ENCODE results near the gene PNKD.

The PNKD gene

DNA sequence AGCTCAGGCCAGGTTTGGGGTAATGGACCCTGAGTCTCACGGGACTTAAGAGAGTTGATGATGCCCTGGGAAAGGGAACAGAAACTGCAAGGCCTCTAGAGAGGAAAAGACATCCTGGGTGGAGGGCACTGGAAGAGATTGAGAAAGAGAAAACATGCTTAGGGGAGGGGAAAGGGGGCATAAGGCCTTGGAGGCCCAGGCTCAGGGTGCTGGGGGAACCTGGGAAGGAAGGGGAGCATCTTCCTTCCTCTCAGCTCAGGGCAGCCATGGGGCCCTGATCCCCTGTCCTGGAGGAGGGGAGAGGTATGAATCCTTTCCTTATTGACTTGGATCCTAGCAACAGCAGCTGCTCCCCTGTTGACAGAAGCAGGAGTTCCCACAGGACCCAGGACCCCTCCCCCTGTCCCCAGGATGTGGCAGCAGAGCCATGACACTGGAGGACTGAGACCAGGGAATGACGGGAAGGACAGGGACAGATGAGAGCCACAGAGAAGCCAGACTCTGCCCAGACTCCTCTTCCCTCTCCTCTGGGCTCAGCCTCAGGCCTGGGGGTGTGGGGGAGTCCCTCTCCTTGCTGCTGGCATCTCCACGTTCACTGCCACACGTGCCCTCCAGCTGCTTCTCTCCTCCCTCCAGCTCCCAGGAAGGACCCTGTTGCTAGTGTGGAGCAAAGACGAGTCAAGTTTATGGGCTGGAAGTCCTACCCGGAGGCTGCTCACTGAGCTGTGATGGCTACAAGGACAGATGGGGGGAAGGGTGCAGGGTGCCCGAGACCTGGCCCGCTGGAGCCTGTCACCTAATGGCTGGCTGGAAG is 8.7 kb upstream of the PNKD start:
- TF ChIP-seq CTCF (IDR thresholded peaks at IDR 0.05; ENCODE audit: insufficient read depth, missing control alignments): no peak
- FAIRE-seq: no peak
- DNase-seq (ENCODE audit: insufficient read length, low spot score): no peak

GRCh38 chr2:218262237-218262600 is 8.1 kb upstream of the PNKD start:
- no peak for DNase-seq (ENCODE audit: insufficient read length, low spot score)
- no peak for TF ChIP-seq CTCF (IDR thresholded peaks at IDR 0.05; ENCODE audit: insufficient read depth, missing control alignments)
- no peak for FAIRE-seq

DNA sequence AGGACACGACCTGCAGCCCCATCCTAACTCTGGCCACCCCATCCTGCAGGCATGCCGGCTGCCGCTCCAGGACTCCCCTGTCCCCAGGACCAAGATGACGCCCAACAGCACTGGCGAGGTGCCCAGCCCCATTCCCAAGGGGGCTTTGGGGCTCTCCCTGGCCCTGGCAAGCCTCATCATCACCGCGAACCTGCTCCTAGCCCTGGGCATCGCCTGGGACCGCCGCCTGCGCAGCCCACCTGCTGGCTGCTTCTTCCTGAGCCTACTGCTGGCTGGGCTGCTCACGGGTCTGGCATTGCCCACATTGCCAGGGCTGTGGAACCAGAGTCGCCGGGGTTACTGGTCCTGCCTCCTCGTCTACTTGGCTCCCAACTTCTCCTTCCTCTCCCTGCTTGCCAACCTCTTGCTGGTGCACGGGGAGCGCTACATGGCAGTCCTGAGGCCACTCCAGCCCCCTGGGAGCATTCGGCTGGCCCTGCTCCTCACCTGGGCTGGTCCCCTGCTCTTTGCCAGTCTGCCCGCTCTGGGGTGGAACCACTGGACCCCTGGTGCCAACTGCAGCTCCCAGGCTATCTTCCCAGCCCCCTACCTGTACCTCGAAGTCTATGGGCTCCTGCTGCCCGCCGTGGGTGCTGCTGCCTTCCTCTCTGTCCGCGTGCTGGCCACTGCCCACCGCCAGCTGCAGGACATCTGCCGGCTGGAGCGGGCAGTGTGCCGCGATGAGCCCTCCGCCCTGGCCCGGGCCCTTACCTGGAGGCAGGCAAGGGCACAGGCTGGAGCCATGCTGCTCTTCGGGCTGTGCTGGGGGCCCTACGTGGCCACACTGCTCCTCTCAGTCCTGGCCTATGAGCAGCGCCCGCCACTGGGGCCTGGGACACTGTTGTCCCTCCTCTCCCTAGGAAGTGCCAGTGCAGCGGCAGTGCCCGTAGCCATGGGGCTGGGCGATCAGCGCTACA is 7.4 kb upstream of the PNKD start:
- FAIRE-seq: no peak

DNA sequence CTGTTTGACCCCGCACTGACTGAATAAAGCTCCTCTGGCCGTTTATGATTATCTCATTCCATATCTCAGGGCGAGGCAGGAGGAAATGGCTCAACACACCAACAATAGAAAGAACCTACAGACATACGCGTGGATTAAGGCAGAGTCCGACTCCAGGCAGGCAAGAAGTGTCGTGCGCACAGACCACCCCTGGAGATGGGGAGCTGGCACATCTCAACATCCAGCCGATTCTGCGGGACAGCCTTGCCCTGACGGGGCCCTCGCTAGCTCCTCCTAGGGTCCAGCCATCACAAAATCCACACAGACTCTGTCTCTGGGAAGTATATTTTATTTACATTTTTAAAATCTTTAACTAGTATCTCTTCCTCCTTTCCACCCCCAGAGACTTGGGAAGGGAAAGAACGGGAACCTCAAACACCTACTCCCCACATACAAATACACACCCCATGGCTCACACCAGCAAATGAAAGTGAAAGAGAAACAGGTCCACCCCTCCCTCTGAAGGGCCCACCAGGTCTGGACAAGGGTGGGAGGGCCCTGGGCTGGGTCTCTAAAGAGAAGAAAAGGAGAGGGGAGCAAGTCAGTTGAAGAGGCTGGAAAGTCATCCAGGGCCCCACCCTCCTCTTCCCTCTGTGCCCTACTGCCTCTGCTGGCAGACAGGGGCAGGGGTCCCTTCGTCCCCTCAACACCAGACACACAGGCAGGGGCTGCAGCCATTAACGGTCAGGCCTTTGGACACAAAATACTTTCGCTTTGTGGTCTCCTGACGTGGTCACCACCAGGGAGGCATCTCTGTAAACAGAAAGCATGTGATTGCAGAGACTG is 6.3 kb upstream of the PNKD start:
- FAIRE-seq: no peak

More for the DNA sequence above, 7.4 kb upstream of the PNKD start:
- no peak for DNase-seq (ENCODE audit: insufficient read length, low spot score)
- no peak for TF ChIP-seq CTCF (IDR thresholded peaks at IDR 0.05; ENCODE audit: insufficient read depth, missing control alignments)

GRCh38 chr2:218264773-218265561 is 5.4 kb upstream of the PNKD start:
- FAIRE-seq (no peak), DNase-seq (ENCODE audit: insufficient read length, low spot score) (no peak)
- no peak for TF ChIP-seq CTCF (IDR thresholded peaks at IDR 0.05; ENCODE audit: insufficient read depth, missing control alignments)

More for the DNA sequence above, 6.3 kb upstream of the PNKD start:
- no peak for DNase-seq (ENCODE audit: insufficient read length, low spot score)
- no peak for TF ChIP-seq CTCF (IDR thresholded peaks at IDR 0.05; ENCODE audit: insufficient read depth, missing control alignments)

DNA sequence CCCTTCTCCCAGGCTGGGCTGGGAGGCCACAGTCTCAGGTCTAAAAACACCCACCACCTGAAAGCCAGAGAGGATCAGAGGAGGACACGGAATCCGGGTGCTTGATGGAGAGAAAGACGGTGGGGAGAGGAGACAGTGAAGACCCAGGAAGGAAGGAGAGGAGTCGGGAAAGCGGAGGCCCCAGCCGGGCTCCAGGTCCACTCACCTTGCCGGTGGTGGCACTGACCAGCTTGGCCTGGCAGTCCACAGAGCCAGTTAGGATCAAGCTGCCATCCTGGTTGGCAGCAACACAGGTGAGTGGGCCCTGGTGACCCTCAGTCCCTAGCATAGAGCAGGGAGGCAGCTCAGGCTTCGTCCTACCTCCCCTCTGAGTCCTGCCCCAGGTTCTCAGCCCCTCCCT is 4.7 kb upstream of the PNKD start:
- no peak for TF ChIP-seq CTCF (IDR thresholded peaks at IDR 0.05; ENCODE audit: insufficient read depth, missing control alignments)
- no peak for DNase-seq (ENCODE audit: insufficient read length, low spot score)
- no peak for FAIRE-seq
